Measurements from ENCODE around the gene MRPL3.

GRCh38 chr3:131480116-131480515 is 22.7 kb downstream of the MRPL3 start:
- TF ChIP-seq CTCF (IDR thresholded peaks at IDR 0.05), result no peak
- no peak for TF ChIP-seq POLR2A (IDR thresholded peaks at IDR 0.05)

All from heart left ventricle (tissue), 13 donors.